ENCODE results near the gene PRKAR2B.

PRKAR2B gene

DNA sequence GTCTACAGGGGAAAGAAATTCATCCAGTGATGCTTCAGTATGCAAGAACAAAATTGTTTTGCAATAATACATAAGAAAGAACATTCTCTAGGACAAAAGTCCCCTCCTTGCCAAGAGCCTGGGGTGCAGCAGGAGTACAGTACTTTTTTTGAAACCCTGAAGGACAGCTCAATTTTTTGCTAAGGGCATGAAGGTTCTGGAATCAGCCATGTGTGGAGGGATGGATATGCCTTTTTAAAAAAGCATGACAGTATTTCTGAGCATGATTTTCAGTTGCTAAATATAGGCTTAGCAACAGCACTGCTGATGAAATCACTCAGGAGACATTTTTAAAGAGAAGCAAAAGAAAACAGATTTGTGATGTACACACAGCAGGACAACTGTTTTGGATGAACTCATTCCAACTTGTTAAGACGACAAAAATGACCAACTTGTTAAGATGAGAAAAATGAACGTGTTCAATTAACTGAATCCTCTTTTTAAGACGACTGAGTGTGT is 163.6 kb downstream of the PRKAR2B start:
- peaks cover 20 to 60% (median 42%) of the 10 kb centered on the region in 5 donors for H3K36me3 ChIP-seq (ENCODE audit: control insufficient read depth in 5 of 5, insufficient read depth in 5 of 5, low read length in 5 of 5)
- H3K27ac ChIP-seq (ENCODE audit: low read depth, low read length), result peak overlapping the region; percentile 58
- H3K9ac ChIP-seq (ENCODE audit: low read length in 5 of 5), result no peak overlapping the region
- H3K4me1 ChIP-seq (ENCODE audit: control insufficient read depth in 5 of 5, insufficient read depth in 5 of 5, low read length in 5 of 5), result peaks cover 0 to 31% (median 25%) of the 10 kb centered on the region in 5 donors
- H3K27me3 ChIP-seq (ENCODE audit: control insufficient read depth in 5 of 5, insufficient read depth in 4 of 5, low read length in 5 of 5), result no peaks in the 10 kb centered on the region
- H3K4me3 ChIP-seq (ENCODE audit: low read depth in 1 of 5, low read length in 5 of 5), result no peak overlapping the region
- H3K9me3 ChIP-seq (ENCODE audit: control insufficient read depth in 5 of 5, low read length in 5 of 5), result no peaks in the 10 kb centered on the region

DNA sequence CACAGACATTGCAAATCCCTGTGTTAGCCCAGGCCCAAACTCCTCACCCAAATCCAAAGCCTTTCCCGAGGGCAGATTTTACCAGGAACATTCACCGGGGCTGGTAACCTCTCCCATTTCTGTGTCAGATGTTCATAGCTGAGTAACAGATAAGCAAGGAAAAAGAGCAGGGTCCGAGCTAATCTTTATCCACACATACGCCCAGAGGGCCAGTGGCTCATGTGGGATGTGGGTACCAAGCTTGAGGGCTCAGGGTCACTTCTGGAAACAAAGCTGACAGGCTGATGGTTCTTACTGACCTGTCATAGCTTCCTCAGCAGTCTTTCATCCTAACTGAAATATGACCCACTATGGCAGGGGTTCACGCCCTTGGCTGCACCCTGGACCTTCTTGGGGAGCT is 164.1 kb downstream of the PRKAR2B start:
- Histone ChIP-seq H3K4me3 (ENCODE audit: low read depth in 1 of 5, low read length in 5 of 5) (no peak overlapping the region), H3K27me3 (ENCODE audit: control insufficient read depth in 5 of 5, insufficient read depth in 4 of 5, low read length in 5 of 5) (no peaks in the 10 kb centered on the region), H3K9ac (ENCODE audit: low read length in 5 of 5) (no peak overlapping the region), H3K27ac (ENCODE audit: low read depth, low read length) (peak overlapping the region; percentile 58), H3K9me3 (ENCODE audit: control insufficient read depth in 5 of 5, low read length in 5 of 5) (no peaks in the 10 kb centered on the region), H3K4me1 (ENCODE audit: control insufficient read depth in 5 of 5, insufficient read depth in 5 of 5, low read length in 5 of 5) (peaks cover 0 to 36% (median 30%) of the 10 kb centered on the region in 5 donors), H3K36me3 (ENCODE audit: control insufficient read depth in 5 of 5, insufficient read depth in 5 of 5, low read length in 5 of 5) (peaks cover 15 to 55% (median 38%) of the 10 kb centered on the region in 5 donors)

DNA sequence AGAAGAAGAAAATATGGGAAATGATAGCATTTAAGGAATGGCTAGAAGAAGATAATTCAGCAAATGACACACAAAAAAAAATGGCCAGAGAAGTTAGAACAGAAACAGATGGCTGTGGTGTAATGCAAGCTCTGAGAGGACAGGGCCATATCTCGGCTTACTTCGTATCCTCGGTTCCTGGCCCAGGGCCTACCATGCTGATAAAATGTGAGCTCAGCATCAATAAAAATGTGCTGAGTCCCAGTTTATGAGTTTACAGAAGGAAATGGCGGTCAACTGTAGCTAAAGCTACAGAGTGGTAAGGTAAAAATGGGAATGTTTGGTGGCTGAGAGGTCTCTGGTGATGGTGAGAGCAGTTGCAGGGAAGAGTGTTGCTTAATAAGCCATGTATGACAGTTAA is 165.1 kb downstream of the PRKAR2B start:
- Histone ChIP-seq H3K4me3 (ENCODE audit: low read depth in 1 of 5, low read length in 5 of 5) (no peak overlapping the region), H3K36me3 (ENCODE audit: control insufficient read depth in 5 of 5, insufficient read depth in 5 of 5, low read length in 5 of 5) (peaks cover 7 to 45% (median 27%) of the 10 kb centered on the region in 5 donors), H3K27me3 (ENCODE audit: control insufficient read depth in 5 of 5, insufficient read depth in 4 of 5, low read length in 5 of 5) (no peaks in the 10 kb centered on the region), H3K9me3 (ENCODE audit: control insufficient read depth in 5 of 5, low read length in 5 of 5) (peaks cover 0 to 2% (median 0%) of the 10 kb centered on the region in 5 donors), H3K27ac (ENCODE audit: low read depth, low read length) (no peak overlapping the region), H3K4me1 (ENCODE audit: control insufficient read depth in 5 of 5, insufficient read depth in 5 of 5, low read length in 5 of 5) (peaks cover 0 to 41% (median 31%) of the 10 kb centered on the region in 5 donors), H3K9ac (ENCODE audit: low read length in 5 of 5) (no peak overlapping the region)

DNA sequence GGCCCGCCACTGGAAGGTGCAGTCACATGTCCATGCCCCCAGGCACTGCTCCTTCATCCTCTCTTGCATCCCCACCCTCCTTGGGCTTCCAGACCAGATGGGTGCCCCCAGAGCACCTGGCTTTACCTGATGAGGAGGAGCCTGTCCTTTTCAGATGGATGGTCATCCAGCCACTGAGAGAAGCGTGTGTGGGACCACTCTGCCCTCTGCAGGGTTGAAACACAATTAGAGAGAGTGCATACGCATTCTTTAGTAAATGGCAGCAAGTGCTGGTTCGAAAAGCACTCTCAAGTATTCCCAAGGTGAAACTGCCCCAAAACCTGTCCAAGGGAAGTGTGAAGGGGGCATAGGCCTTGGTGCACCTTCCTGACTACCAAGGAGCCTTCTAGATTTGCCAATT is 165.9 kb downstream of the PRKAR2B start:
- H3K27ac ChIP-seq (ENCODE audit: low read depth, low read length), result no peak overlapping the region
- no peak overlapping the region for H3K4me3 ChIP-seq (ENCODE audit: low read depth in 1 of 5, low read length in 5 of 5)
- H3K4me1 ChIP-seq (ENCODE audit: control insufficient read depth in 5 of 5, insufficient read depth in 5 of 5, low read length in 5 of 5), result peaks cover 0 to 41% (median 31%) of the 10 kb centered on the region in 5 donors
- H3K27me3 ChIP-seq (ENCODE audit: control insufficient read depth in 5 of 5, insufficient read depth in 4 of 5, low read length in 5 of 5), result no peaks in the 10 kb centered on the region
- peaks cover 0 to 2% (median 0%) of the 10 kb centered on the region in 5 donors for H3K9me3 ChIP-seq (ENCODE audit: control insufficient read depth in 5 of 5, low read length in 5 of 5)
- H3K36me3 ChIP-seq (ENCODE audit: control insufficient read depth in 5 of 5, insufficient read depth in 5 of 5, low read length in 5 of 5), result peaks cover 0 to 37% (median 19%) of the 10 kb centered on the region in 5 donors
- H3K9ac ChIP-seq (ENCODE audit: low read length in 5 of 5), result no peak overlapping the region
